Measurements from ENCODE around the gene CES4A. TPM values are rescaled to one million over a fixed set of nuclear protein-coding genes. Genes with fewer than 3 reads are reported as not detected.

Gene CES4A
- total and polyA plus RNA-seq, 2 of the 13 experiments (the other 11 are each of a cell fraction or from before 2014, with no cell fraction given): 0.09 to 0.17 TPM

GRCh38 chr16:66947302-66948065 lies 40.9 kb upstream of the CES4A start (continued):
- TF ChIP-seq GFI1 (CRISPR knock-in tag; IDR thresholded peaks at IDR 0.05; ENCODE audit: borderline replicate concordance) (no peak; the same call in 1 of the 2 replicates), ZNF17 (CRISPR knock-in tag; IDR thresholded peaks at IDR 0.05) (no peak), ZNF484 (CRISPR knock-in tag; IDR thresholded peaks at IDR 0.05; ENCODE audit: borderline replicate concordance, low read depth) (no peak), ZNF446 (CRISPR knock-in tag; IDR thresholded peaks at IDR 0.05) (no peak), FOSL2 (CRISPR knock-in tag; IDR thresholded peaks at IDR 0.05) (0 out of 2 replicates have a peak, but pooled peaks have one; percentile 21), HOXA7 (CRISPR knock-in tag; IDR thresholded peaks at IDR 0.05) (no peak), NFIC (IDR thresholded peaks at IDR 0.05; ENCODE audit: low read length) (no peak), SMC3 (IDR thresholded peaks at IDR 0.05; ENCODE audit: low read length) (peak; percentile 87), ZNF720 (CRISPR knock-in tag; IDR thresholded peaks at IDR 0.05) (no peak), GRHL1 (CRISPR knock-in tag; conservative IDR thresholded peaks at IDR 0.05) (no peak), ZNF773 (CRISPR knock-in tag; IDR thresholded peaks at IDR 0.05; ENCODE audit: borderline replicate concordance) (no peak), NONO (IDR thresholded peaks at IDR 0.05) (no peak), NONO (CRISPR knock-in tag; conservative IDR thresholded peaks at IDR 0.05) (no peak), IKZF1 (IDR thresholded peaks at IDR 0.05) (no peak), ZSCAN12 (CRISPR knock-in tag; IDR thresholded peaks at IDR 0.05) (0 out of 2 replicates have a peak, but pooled peaks have one; percentile 31), ZNF280D (CRISPR knock-in tag; IDR thresholded peaks at IDR 0.05) (no peak), MEIS1 (CRISPR knock-in tag; IDR thresholded peaks at IDR 0.05; ENCODE audit: borderline replicate concordance) (no peak), ZMYM2 (CRISPR knock-in tag; IDR thresholded peaks at IDR 0.05) (peak; percentile 58; the same call in 1 of the 2 replicates), CEBPB (IDR thresholded peaks at IDR 0.05; ENCODE audit: borderline replicate concordance, low read depth, low read length) (no peak), RAD21 (CRISPR knock-in tag; IDR thresholded peaks at IDR 0.05) (peak; percentile 76), ZNF691 (CRISPR knock-in tag; IDR thresholded peaks at IDR 0.05; ENCODE audit: borderline replicate concordance, low read depth) (0 out of 2 replicates have a peak, but pooled peaks have one; percentile 30), ZNF205 (CRISPR knock-in tag; IDR thresholded peaks at IDR 0.05) (no peak), PPARG (CRISPR knock-in tag; conservative IDR thresholded peaks at IDR 0.05) (peak; percentile 74)
- TF ChIP-seq, protein P1, sequence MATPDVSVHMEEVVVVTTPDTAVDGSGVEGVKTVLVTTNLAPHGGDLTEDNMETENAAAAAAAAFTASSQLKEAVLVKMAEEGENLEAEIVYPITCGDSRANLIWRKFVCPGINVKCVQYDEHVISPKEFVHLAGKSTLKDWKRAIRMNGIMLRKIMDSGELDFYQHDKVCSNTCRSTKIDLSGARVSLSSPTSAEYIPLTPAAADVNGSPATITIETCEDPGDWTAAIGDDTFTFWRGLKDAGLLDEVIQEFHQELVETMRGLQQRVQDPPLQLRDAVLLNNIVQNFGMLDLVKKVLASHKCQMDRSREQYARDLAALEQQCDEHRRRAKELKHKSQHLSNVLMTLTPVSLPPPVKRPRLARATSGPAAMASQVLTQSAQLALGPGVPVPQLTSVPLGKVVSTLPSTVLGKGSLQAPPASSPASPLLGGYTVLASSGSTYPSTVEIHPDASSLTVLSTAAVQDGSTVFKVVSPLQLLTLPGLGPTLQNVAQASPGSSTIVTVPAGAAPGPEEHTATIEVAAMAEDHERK (CRISPR knock-in tag; IDR thresholded peaks at IDR 0.05; ENCODE audit: low read depth): no peak
